Measurements from ENCODE around the gene MORF4L1.
"Not testable (repeated sequence)": the region's sequence is repeated elsewhere in the genome, so short reads cannot be mapped to it uniquely, and the experiment has no call there.

The MORF4L1 gene

DNA sequence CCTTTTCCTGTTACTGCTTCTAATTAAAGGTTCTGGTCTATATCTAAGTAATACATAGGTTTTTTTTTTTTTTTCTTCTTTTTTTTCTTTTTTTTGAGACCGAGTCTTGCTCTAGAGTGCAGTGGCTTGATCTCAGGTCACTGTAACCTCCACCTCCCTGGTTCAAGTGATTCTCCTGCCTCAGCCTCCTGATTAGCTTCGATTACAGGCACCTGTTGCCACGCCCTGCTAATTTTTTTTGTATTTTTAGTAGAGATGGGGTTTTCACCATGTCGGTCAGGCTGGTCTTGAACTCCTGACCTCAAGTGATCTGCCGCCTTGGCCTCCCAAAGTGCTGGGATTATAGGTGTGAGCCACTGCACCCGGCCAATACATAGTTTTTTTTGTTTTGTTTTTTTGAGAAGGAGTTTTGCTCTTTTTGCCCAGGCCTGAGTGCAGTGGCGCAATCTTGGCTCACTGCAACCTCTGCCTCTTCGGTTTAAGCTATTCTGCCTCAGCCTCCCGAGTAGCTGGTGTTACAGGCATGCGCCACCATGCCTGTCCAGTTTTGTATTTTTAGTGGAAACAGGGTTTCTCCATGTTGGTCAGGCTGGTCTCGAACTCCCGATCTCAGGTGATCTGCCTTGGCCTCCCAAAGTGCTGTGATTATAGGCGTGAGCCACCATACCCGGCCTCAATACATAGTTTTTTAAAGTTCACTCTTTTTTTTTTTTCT lies 28.3 kb downstream of the MORF4L1 start:
- DNase-seq (ENCODE audit: low read depth in 2 of 2) = not testable (repeated sequence)

DNA sequence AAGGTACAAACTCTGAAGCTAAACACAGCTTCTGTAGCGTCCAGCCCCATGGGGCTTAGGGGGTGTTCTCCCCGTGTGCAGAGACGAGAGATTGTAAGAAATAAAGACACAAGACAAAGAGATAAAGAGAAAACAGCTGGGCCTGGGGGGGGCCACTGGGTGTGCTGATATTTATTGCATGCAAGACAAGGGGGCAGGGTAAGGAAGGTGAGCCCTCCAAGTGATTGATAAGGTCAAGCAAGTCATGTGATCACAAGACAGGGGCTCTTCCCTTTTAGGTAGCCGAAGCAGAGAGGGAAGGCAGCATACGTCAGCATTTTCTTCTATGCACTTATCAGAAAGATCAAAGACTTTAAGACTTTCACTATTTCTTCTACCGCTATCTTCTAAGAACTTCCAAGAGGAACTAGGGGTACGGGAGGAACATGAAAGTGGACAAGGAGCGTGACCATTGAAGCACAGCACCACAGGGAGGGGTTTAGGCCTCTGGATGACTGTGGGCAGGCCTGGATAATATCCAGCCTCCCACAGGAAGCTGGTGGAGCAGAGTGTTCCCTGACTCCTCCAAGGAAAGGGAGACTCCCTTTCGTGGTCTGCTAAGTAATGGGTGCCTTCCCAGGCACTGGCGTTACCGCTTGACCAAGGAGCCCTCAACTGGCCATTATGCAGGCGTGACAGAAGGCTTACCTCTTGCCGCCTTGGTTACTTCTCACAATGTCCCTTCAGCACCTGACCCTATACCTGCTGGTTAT lies 29.8 kb downstream of the MORF4L1 start:
- DNase-seq (ENCODE audit: low read depth in 2 of 2) = not testable (repeated sequence)

DNA sequence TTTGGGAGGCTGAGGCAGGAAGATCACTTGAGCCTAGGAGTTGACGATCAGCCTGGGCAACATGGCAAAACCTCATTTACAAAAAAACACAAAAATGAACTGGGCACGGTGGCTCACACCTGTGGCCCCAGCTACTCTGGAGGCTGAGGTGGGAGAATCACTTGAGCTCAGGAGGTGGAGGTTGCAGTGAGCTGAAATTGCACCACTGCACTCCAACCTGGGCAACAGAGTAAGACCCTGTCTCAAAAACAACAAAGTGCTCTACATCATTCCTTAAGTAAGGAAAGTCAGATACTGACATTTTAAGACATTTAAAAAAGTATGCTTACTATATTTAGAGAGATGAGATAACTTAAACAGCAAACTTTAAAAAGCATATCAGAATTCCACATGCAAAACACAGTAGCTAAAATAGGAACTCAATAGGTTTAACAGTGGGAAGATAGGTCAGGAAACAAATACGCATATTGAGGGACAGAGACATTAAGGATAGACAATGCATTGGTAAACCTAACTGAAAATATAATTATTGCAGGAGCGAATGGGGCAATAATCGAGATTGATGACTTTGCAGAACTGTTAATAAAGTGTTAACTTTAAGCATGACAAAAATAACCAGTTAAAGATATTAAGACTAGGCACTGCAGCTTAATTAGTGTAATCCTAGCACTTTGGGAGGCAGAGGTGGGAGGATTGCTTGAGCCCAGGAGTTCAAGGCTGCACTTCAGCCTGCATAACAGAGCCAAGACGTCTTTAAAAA lies 32.1 kb downstream of the MORF4L1 start:
- DNase-seq (ENCODE audit: low read depth in 2 of 2) = no peak

DNA sequence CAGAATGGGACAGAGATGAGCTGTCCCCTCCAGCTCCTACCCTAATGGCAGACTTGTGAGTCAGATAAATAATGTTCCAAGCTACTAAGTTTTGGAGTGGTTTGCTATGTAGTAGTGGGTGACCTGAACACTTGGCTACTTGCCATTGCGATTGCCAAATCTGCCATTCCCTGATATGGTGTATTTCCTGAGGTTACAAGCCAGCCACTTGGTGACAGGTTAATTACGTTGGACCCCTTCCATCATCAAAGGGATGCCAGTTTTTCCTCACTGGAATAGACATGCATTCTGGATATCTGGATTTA lies 33.6 kb downstream of the MORF4L1 start:
- no peak for DNase-seq (ENCODE audit: low read depth in 2 of 2)

DNA sequence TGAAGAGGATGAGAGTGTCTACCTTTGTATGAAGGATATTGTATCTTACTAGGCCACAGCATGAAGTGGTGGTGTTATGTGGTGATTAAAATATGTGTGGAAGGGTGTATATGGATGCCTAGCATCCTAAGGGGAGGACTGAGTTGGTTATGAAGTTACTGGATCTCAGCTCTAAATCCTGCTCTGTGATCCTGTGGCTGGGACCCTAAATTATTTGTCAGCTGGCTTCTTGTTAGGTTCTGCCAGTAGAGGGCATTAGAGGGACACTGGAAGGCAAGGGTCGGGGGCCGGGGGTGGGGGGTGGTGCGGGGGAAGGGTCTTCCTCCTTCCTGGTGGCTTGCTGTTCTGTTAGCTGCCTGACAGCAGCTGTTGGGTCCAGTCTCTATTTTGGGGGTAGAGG lies 34.9 kb downstream of the MORF4L1 start:
- DNase-seq (ENCODE audit: low read depth in 2 of 2) = no peak

DNA sequence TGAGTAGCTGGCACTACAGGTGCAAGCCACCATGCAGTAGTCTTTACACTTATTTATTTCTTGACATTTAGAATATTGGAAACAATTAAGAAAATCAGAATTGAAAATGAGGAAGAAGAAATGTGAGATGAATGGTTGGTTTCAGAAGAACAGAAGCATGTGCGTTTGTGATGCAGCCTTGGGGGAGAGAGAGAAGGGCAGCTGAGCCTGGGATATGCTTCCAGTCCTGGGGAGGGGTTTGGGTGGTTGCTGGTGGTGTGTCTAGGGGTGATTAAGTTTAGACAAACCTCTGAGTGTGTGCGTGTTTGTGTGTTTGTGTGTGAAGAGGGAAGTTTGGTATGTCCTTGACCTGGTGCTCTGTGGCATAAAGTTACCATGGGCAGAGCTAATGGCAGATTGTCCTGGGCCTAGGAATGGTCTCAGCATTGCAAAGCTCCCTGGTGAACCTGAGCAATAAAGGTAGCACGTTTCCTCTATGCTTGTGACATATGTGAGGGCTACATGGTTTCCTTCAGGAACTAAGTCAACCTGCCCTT lies 36.5 kb downstream of the MORF4L1 start:
- no peak for DNase-seq (ENCODE audit: low read depth in 2 of 2)

DNA sequence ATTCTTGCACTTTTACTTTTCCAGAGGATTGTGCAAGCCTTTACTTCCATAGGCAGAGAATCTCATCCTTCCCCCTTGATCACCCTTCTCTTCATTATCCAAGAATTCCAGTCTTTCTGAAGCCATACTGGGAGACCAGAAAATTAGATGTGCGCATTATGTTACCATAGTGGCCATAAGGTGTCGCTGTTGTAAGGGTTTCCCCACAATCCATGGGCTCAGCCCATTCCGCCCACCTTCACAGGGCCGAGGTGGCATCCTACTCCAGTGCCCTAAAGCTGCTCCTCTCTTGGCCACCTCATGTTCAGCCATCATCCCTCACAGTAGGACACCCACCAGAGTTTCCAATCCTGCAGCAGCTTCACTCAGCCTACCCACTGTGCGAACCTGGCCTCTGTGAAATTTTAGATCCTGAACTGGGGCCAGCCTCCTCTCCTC lies 37.1 kb downstream of the MORF4L1 start:
- no peak for DNase-seq (ENCODE audit: low read depth in 2 of 2)

DNA sequence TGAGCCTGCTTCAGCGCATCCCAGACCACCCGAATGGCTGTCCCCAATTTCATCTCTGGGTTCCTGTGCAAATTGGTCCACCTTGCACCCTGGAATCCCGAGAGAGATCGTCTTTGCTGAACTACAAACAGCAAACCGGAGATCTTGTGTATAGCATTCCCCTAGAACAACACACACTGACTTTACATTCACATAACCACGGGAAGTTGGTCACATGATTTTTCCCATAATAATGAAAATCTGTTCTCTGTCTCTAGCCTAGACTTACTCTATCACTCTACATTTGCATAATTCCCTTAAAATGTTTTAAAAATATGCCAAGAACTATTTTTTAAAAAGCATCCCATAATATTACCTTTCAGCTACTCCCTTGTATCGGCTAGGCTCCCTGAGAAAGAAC lies 37.6 kb downstream of the MORF4L1 start:
- no peak for DNase-seq (ENCODE audit: low read depth in 2 of 2)

DNA sequence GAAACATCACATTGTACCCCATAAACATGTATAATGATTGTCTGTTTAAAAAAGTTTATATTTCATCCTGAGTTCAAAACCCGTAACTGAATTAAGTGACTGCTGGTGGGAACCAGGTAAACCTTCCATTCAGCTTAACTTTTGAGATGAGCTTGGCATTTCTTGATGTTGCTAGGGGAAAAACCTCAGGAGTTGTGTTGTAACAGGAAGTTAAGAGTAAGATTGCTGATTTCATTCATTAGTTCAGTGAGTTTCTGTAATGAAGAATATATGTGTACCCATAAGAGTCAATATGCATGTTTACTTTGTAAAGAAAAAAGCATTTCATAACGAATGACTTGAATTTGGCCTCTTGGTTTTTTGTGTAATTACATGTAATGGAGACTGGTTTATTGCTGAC lies 39.6 kb downstream of the MORF4L1 start:
- no peak for DNase-seq (ENCODE audit: low read depth in 2 of 2)

DNA sequence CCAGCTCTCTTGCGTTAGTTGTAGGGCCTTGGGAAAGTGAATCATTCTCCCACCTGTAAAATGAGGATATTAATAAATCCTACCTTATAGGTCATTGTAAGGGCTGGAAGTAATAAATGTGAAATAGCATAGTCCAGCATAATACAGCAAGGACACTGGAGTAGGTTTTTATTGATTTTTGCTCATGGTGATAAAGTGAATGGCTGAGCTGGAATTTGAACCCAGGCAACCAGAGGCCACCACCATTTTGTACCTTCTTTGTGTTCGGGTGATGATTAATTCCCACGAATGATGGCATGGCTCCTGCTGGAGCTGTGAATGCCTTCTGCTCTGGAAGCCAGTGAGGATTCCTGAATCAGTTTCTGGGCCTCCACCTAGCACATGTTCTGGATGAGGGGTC lies 40.3 kb downstream of the MORF4L1 start:
- DNase-seq (ENCODE audit: low read depth in 2 of 2) = no peak

DNA sequence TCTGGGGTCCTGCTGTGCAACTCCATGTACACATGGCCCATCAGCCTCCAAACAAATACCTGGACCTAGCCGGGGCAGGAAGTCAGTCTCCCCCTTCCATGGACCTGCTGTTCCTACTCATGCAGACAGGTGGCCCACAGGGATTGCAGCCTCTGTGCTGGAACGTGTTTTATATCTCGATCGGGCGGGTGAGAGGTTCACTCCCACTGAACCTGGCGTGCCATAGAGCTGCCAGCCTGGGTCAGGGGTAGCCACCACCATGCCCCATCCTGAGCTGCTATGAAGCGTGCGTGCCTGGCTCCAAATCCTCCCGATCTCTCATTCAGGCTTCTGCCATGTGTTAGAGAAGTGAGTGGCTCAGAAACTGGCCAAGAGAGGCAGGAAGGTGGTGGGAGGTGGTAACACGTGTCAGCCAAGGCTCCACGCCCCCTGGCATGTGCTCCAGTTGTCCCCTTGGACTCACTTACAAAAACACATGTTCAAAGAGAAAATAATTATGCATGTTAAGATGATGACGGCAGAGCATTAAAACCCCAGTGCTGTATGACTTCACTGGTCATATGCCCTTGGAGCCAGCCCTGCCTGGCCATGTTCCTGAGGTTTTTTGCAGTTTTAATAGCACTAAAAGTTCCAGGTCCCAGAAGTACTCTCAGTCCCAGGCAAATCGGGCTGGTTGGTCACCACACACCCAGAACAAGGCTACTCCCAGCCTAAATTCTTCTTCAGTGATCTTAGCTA lies 41.5 kb downstream of the MORF4L1 start:
- no peak for DNase-seq (ENCODE audit: low read depth in 2 of 2)

DNA sequence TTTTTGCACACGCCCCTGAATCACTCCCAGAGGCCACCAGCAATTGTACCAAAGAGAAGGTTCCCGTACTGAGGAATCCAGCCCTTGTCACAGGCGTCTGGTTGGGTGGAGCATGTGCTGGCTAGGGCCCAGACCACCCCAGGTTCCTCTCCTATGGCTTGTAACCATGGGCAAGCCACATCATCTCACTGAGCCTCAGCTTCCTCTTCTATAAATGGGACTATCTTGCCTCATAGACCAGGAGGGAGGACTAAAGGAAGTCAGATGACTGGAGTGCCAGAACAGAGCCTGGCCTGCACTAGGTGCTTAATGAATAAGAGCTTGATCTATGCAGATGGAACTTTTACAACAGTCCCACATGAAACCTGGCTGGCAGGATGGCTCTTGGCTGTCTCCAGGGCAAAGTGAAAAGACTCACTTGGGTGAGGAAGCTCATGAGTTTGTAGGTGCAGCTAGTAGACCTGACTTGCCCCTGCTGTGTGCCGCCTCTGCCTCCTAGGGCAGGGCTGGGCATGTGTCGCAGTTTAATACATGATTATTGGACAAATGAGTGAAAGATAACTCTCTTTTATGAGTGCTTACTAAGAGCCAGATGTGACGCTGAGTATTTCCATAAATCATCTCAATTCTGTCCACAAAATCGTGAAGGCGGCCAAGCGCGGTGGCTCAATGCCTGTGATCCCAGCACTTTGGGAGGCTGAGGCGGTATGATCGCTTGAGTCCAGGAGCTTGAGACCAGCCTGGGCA lies 42.8 kb downstream of the MORF4L1 start:
- no peak for DNase-seq (ENCODE audit: low read depth in 2 of 2)

DNA sequence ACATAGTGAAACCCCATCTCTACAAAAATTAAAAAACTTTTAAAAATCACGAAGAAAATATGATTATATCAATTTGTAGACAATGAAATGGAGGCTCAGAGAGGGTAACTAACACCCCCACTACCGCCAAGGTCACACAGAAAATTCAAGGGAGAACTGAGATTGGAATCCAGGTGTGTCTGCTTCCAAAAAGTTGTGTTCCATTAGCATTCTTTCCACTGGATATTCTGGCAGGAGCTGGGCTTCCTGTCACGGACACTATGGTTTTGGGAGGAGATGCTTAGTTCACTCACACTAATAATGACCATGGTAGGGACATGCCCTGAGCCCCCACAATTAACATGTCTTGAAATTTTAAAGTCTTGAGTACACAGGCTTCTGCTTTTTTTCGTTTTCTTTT lies 43.4 kb downstream of the MORF4L1 start:
- no peak for DNase-seq (ENCODE audit: low read depth in 2 of 2)

DNA sequence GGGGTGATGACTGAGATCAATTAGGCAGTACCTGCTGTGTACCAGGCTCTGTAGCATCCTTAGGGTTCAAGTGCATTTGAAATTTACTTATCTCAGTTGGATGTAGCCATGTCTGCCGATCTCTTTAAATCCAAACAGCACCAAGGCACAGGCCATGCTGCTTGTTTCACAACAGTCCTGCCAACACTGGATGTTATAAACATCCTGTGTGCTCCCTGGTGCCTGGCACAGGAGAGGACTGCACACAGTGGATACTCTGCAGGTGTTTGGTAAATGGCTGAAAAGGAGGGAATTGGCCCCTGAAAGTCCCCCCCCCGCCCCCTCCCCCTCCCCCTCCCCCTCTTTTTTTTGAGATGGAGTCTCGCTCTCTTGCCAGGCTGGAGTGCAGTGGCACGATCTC lies 45.2 kb downstream of the MORF4L1 start:
- no peak for DNase-seq (ENCODE audit: low read depth in 2 of 2)

DNA sequence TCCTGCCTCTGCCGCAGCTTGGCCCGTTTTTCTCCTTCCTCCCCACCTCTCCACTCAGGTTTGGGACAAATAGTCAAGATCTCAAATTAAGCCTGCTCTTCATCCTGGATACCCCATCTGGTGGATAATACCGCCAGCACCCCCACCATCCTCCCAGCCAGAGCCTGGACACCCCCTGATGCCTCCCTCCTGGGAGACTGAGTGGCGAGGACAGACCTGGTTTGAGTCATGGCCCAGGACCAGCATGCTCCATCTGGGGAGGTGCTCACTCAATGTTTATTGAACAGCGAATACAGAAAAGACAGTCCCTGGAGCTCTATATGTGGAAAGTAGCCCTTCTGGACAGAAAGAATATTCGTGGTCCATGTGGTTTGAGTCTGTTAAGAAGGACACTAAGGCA lies 48.8 kb downstream of the MORF4L1 start:
- no peak for DNase-seq (ENCODE audit: low read depth in 2 of 2)

DNA sequence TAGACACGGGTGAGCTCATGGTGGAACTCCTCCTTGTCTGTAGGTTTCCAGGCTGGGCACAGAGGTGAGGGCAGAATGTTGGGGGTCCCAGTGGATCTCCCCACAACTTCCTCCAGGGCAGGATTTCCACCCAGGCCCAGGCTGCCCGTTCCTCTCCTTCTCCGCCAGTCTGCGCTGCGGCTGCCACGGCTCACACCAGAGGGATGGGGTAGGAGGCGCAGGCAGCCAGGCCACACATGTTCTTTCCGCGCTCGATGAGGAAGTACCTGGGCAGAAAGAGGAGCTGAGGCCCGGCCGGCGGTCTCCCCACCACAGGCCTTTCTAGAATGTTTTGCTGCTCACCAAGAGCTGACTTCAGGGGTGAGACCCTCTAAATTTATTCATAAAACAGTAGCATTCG lies 49.2 kb downstream of the MORF4L1 start:
- no peak for DNase-seq (ENCODE audit: low read depth in 2 of 2)

DNA sequence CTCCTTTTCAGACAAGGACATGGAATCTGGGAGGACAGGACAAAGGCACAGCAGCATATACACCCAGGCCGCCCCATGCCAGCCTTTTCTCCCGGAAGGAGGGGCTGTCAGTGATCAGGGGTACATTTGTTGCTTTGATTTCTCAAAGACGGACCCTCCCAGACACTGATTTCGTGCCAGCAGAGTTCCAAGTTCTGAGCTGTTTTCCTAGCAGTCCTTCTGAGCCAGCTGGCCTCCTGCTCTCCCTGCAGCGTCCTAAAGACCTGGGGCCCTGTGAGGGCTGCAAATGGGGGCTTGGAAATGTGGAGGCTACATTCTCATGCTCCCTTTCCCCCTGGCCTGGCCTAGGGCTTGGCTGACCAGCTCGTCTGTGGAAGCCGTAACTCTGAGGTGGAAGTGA lies 49.8 kb downstream of the MORF4L1 start:
- DNase-seq (ENCODE audit: low read depth in 2 of 2) = no peak

DNA sequence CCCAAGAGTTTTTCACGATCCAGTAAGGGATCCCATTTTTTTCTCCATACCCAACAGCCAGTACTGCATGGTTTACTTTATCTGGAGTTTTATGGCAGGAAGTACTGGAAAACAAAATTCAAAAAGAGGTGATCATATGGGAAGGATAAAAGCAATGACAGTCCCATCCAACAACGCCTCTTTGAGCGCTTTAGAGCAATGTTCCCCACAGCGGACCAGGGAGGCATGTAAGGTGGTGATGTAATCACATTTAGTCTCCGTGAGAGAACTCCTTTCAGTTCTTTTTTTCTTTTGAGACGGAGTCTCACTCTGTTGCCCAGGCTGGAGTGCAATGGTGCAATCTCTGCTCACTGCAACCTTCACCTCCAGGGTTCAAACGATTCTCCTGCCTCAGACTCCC lies 50.3 kb downstream of the MORF4L1 start:
- no peak for DNase-seq (ENCODE audit: low read depth in 2 of 2)

DNA sequence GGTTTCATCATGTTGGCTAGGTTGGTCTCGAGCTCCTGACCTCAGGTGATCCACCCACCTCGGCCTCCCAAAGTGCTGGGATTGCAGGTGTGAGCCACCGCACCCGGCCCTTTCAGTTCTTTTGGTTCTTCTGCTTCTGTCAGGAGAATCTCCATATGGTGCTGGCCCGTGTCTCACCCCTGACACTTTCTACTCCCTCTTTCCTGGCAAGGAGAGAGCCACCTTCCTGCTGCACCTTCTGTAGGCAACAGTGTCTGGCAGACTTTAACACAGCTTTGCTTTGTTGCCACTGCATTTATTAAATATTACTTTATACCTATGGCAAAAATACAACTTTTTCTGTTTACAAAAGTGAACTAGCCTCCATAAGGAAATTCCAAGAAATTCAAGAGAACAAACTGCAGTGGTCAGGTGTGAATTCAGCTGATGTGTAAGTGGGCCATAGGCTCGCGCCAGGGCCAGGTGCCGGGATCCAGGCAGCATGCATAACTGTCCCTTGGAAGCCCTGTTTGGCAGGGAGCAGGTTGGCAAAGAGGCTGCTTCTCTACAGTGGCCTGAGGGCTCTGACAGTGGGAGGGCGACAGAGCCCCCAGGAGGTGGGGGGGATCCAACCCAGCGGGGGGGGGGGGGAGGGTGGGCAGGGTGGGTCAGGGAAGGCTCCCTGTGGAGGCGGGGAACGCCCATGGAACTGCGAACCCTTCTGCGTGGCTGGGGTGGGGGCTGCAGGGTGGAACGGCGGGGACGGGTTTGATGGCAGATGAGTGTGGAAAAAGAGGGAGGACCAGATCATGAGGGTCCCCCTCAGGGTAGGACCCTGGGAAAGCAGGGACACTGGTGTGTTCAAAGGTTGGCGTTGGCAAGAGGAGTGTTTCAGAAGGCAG lies 51.0 kb downstream of the MORF4L1 start:
- no peak for DNase-seq (ENCODE audit: low read depth in 2 of 2)

DNA sequence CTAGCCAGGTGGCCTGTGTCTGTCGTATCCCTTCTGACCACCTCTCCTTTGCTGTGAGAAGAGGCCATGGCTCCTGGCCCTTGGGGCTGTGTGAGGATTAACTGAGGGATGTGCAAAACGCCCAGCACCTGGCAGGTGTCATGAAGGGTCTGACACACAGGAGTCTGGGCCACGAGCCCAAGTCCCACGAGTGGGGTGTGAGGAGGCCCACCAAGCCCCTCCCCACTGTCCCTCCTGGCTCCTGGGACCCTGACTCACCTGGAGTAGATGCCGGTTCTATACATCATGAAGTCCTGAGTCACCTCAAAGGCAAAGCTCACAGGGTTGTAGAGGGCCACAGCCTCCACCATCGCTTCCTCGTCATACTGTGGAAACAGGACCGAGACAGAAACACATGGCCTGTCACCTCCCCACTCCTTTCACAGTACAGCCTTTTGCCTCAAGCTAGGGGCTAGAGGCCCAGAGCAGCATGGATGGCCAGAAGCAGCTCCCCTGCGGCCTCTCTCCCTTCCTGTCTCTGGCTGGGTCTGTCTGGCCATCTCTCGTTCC lies 52.5 kb downstream of the MORF4L1 start:
- no peak for DNase-seq (ENCODE audit: low read depth in 2 of 2)

All from activated CD8-positive, alpha-beta memory T cell treated with anti-CD3 and anti-CD28 coated beads for 4 hours (primary cell).